Ascending aorta (tissue), 2 donors: ENCODE measurements around the gene TSGA10. TPM values are rescaled to one million over a fixed set of nuclear protein-coding genes. Genes with fewer than 3 reads are reported as not detected.
A peak's percentile ranks its signal among the peaks of the same experiment; 100 is the strongest.

Source experiments
- DNase-seq, 2 donors: peaks; one replicate each; pipeline ENCODE4 v3.0.0-alpha.2; 2019; ENCODE audit warnings: low spot score in 2 of 2
- H3K27ac ChIP-seq, 2 donors: fragments of 200-600 bp; sonication (generic); one replicate each; pipeline ENCODE4 v1.5.1; 2016 to 2017; ENCODE audit warnings: mild to moderate bottlenecking in 1 of 2
- H3K27me3 ChIP-seq: fragments of 200-600 bp; sonication (generic); one replicate; pipeline ENCODE4 v1.5.1; 2017
- H3K36me3 ChIP-seq, 2 donors: fragments of 200-600 bp; sonication (generic); one replicate each; pipeline ENCODE4 v1.5.1; 2016
- H3K4me1 ChIP-seq, 2 donors: fragments of 200-600 bp; sonication (generic); one replicate each; pipeline ENCODE4 v1.5.1; 2016 to 2017; ENCODE audit warnings: mild to moderate bottlenecking in 1 of 2
- H3K4me3 ChIP-seq, 2 donors: fragments of 200-600 bp; sonication (generic); one replicate each; pipeline ENCODE4 v1.5.1; 2016 to 2017; ENCODE audit warnings: mild to moderate bottlenecking in 1 of 2
- H3K9me3 ChIP-seq, 2 donors: fragments of 200-600 bp; sonication (generic); one replicate each; pipeline ENCODE4 v1.5.1; 2016
- CTCF ChIP-seq, 3 experiments: fragments of 200-600 bp in 2 of 3; fragments of 450-650 bp in 1 of 3; sonication (generic) in 2 of 3; IDR thresholded peaks; one replicate each; pipeline ENCODE4 v1.5.1; 2016 to 2019; ENCODE audit warnings: antibody characterized with exemption in 3 of 3, mild to moderate bottlenecking in 1 of 3, moderate library complexity in 1 of 3
- intact Hi-C: fragments of 100-400 bp; cut with DNase I; formaldehyde crosslinking; loops from one replicate; pipeline ENCODE4 v1.15.1; 2023
- total RNA-seq: library from RNA; depleted of rRNA; stranded (reverse); fragments of >200 nt; gene quantifications from one replicate; pipeline ENCODE4 v1.1.0, GENCODE V29; 2016

TSGA10 gene
- total RNA-seq, 1 donor from 2014 or later: not detected

DNA sequence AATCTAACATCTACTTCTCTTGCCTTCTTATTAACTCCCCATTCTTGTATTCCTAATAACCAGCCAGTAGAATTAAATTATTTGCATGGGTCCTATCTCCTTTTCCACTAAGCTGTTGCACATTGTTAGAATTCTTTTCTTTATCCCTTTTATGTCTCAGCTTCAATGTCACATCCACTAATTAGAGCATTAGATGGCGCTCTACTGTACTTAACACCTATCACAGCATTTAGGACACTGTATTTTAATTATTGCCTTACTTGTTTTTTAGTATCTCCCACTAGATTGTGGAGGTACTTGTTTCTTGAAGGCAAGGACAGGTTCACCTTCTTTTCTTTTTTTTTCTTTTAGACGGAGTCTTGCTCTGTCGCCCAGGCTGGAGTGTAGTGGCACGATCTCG is 3.9 kb upstream of the TSGA10 start:
- Histone ChIP-seq H3K9me3 (no peaks in the 10 kb centered on the region), H3K36me3 (peaks cover 12 to 24% of the 10 kb centered on the region in 2 donors), H3K27me3 (no peaks in the 10 kb centered on the region), H3K4me3 (no peak overlapping the region), H3K4me1 (peaks cover 0 to 13% of the 10 kb centered on the region in 2 donors), H3K27ac (no peak overlapping the region)
- DNase-seq: no peak
- TF ChIP-seq CTCF (IDR thresholded peaks at IDR 0.05): no peak
- intact Hi-C loops: loop anchor here (10.0 kb wide), 3 partner anchors 554 to 1494 kb away; partner anchors contain the start of genes ACTR1B, C2orf92, COA5 and UNC50

- Histone ChIP-seq H3K4me3 (no peak overlapping the region), H3K27me3 (no peaks in the 10 kb centered on the region), H3K36me3 (peaks cover 12 to 24% of the 10 kb centered on the region in 2 donors), H3K27ac (no peak overlapping the region), H3K4me1 (peaks cover 0 to 13% of the 10 kb centered on the region in 2 donors), H3K9me3 (no peaks in the 10 kb centered on the region)
- DNase-seq: no peak
- intact Hi-C loops: loop anchor here (10.0 kb wide), 3 partner anchors 552 to 1492 kb away; partner anchors contain the start of genes ACTR1B, C2orf92, COA5 and UNC50
- TF ChIP-seq CTCF (IDR thresholded peaks at IDR 0.05): no peak
Observed at GRCh38 chr2:99156891-99157290, 2.1 kb upstream of the TSGA10 start.

DNA sequence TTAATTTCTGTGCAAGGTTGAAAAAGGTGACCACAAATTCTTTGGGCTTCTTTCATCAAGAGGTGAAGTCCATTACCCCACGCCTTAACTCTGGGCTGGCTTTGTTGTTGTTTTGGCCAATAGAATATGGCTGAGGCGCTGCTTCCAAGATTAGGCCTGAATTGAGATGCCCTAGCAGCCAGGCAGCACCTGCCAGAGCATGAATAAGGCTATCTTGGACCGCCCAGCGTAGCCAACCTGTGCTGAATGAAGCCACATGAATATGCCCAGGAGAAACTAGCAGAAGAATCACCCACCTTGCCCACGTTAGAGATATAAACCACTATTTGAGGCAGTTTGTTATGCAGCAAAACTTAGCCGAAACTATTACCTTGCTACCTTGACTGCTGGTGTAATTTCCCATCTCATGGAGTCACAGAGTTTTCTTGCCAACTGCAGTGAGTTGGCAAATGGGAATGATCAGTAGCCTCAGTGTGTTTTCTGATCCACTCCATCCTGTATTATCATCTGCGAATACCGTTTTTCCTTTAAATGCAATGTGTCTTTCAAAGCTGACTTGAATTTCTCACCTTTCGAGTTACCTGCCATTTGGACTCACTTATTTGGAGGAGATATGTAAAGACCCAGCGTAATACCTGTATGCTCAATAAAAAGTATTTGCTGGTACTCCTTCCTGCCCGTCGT is 679 bp downstream of the TSGA10 start:
- Histone ChIP-seq H3K27me3 (no peaks in the 10 kb centered on the region), H3K9me3 (no peaks in the 10 kb centered on the region), H3K4me3 (peak overlapping the region; percentile 72 to 73), H3K36me3 (peaks cover 11 to 12% of the 10 kb centered on the region in 2 donors), H3K27ac (peak overlapping the region; percentile 83 to 84), H3K4me1 (peaks cover 0 to 13% of the 10 kb centered on the region in 2 donors)
- intact Hi-C loops: loop anchor here (1.0 to 10.0 kb wide), 7 partner anchors 13 to 1489 kb away; partner anchors contain the start of genes ACTR1B, C2orf15, C2orf92 and COA5
- no peak for DNase-seq
- no peak for TF ChIP-seq CTCF (IDR thresholded peaks at IDR 0.05)

DNA sequence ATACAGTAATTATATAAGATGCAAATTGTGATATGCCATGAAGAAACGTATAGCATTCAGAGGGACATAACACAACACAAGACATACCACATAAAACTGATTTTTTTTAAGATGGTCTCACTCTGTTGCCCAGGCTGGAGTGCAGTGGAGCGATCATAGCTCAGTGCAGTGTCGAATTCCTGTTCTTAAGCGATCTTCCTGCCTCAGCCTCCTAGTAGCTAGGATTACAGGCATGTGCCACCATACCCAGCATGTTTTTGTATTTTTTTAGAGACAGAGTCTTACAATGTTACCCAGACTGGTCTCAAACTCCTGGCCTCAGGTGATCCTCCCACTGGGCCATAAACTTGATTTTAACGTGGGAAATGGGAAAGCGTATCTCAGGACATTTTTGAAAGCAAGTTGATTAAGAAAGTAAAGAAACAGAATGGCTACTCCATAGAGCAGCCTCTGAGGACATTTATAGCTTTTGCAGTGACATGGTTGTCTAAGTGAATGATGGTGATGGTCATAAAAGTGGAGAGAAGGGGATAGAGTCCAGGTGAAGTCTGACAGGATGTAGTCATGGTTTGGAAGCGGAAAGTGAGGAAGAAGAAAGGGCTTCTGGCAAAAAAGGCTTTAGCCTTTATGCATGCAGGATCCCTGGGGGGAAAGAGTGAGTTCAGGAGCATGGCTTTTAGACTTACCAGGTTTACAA is 2.4 kb downstream of the TSGA10 start:
- H3K27me3 ChIP-seq: no peaks in the 10 kb centered on the region
- H3K9me3 ChIP-seq: no peaks in the 10 kb centered on the region
- H3K4me1 ChIP-seq: peaks cover 0 to 13% of the 10 kb centered on the region in 2 donors
- intact Hi-C loops: loop anchor here (5.0 to 10.0 kb wide), 4 partner anchors 340 to 1488 kb away; partner anchors contain the start of genes ACTR1B, C2orf92, COA5 and REV1
- no peak overlapping the region for H3K27ac ChIP-seq
- DNase-seq: no peak
- H3K4me3 ChIP-seq: no peak overlapping the region
- peaks cover under 1 to 9% of the 10 kb centered on the region in 2 donors for H3K36me3 ChIP-seq
- no peak for TF ChIP-seq CTCF (IDR thresholded peaks at IDR 0.05)

GRCh38 chr2:99150706-99151105 is 4.0 kb downstream of the TSGA10 start:
- DNase-seq: no peak
- H3K27ac ChIP-seq: no peak overlapping the region
- H3K4me1 ChIP-seq: peaks cover 0 to 5% of the 10 kb centered on the region in 2 donors
- no peaks in the 10 kb centered on the region for H3K9me3 ChIP-seq
- no peaks in the 10 kb centered on the region for H3K27me3 ChIP-seq
- TF ChIP-seq CTCF (IDR thresholded peaks at IDR 0.05): no peak
- no peaks in the 10 kb centered on the region for H3K36me3 ChIP-seq
- intact Hi-C loops: loop anchor here (5.0 to 10.0 kb wide), 4 partner anchors 342 to 1486 kb away; partner anchors contain the start of genes ACTR1B, C2orf92, COA5 and REV1
- H3K4me3 ChIP-seq: no peak overlapping the region
